ENCODE results near the gene RTP1.

RTP1 gene

GRCh38 chr3:187212196-187212545 is 14.9 kb downstream of the RTP1 start:
- no peak for TF ChIP-seq TAF1 (IDR thresholded peaks at IDR 0.05; ENCODE audit: borderline replicate concordance, insufficient read depth, low read length)
- no peak for TF ChIP-seq POLR2AphosphoS5 (IDR thresholded peaks at IDR 0.05; ENCODE audit: low read depth, low read length)
- TF ChIP-seq SIN3A (IDR thresholded peaks at IDR 0.05; ENCODE audit: borderline replicate concordance, insufficient read depth, low read length) = no peak
- no peak for TF ChIP-seq REST (IDR thresholded peaks at IDR 0.05; ENCODE audit: insufficient read depth in 1 of 2, low read depth in 2 of 2, low read length in 2 of 2)
- TF ChIP-seq FOXP2 (optimal IDR thresholded peaks at IDR 0.05; ENCODE audit: borderline replicate concordance, extremely low read depth, extremely low read length, insufficient read depth) = no peak

GRCh38 chr3:187212705-187213104 is 15.4 kb downstream of the RTP1 start:
- TF ChIP-seq SIN3A (IDR thresholded peaks at IDR 0.05; ENCODE audit: borderline replicate concordance, insufficient read depth, low read length) = no peak
- no peak for TF ChIP-seq FOXP2 (optimal IDR thresholded peaks at IDR 0.05; ENCODE audit: borderline replicate concordance, extremely low read depth, extremely low read length, insufficient read depth)
- TF ChIP-seq POLR2AphosphoS5 (IDR thresholded peaks at IDR 0.05; ENCODE audit: low read depth, low read length) = no peak
- TF ChIP-seq TAF1 (IDR thresholded peaks at IDR 0.05; ENCODE audit: borderline replicate concordance, insufficient read depth, low read length) = no peak
- TF ChIP-seq REST (IDR thresholded peaks at IDR 0.05; ENCODE audit: insufficient read depth in 1 of 2, low read depth in 2 of 2, low read length in 2 of 2) = no peak

GRCh38 chr3:187213616-187214015 is 16.3 kb downstream of the RTP1 start:
- no peak for TF ChIP-seq SIN3A (IDR thresholded peaks at IDR 0.05; ENCODE audit: borderline replicate concordance, insufficient read depth, low read length)
- no peak for TF ChIP-seq REST (IDR thresholded peaks at IDR 0.05; ENCODE audit: insufficient read depth in 1 of 2, low read depth in 2 of 2, low read length in 2 of 2)
- TF ChIP-seq TAF1 (IDR thresholded peaks at IDR 0.05; ENCODE audit: borderline replicate concordance, insufficient read depth, low read length) = no peak
- no peak for TF ChIP-seq FOXP2 (optimal IDR thresholded peaks at IDR 0.05; ENCODE audit: borderline replicate concordance, extremely low read depth, extremely low read length, insufficient read depth)
- TF ChIP-seq POLR2AphosphoS5 (IDR thresholded peaks at IDR 0.05; ENCODE audit: low read depth, low read length) = no peak

GRCh38 chr3:187215460-187215859 is 18.2 kb downstream of the RTP1 start:
- TF ChIP-seq REST (IDR thresholded peaks at IDR 0.05; ENCODE audit: insufficient read depth in 1 of 2, low read depth in 2 of 2, low read length in 2 of 2) = no peak
- no peak for TF ChIP-seq SIN3A (IDR thresholded peaks at IDR 0.05; ENCODE audit: borderline replicate concordance, insufficient read depth, low read length)
- no peak for TF ChIP-seq FOXP2 (optimal IDR thresholded peaks at IDR 0.05; ENCODE audit: borderline replicate concordance, extremely low read depth, extremely low read length, insufficient read depth)
- no peak for TF ChIP-seq POLR2AphosphoS5 (IDR thresholded peaks at IDR 0.05; ENCODE audit: low read depth, low read length)
- TF ChIP-seq TAF1 (IDR thresholded peaks at IDR 0.05; ENCODE audit: borderline replicate concordance, insufficient read depth, low read length) = no peak

GRCh38 chr3:187222801-187223200 is 25.5 kb downstream of the RTP1 start:
- TF ChIP-seq SIN3A (IDR thresholded peaks at IDR 0.05; ENCODE audit: borderline replicate concordance, insufficient read depth, low read length) (no peak), FOXP2 (optimal IDR thresholded peaks at IDR 0.05; ENCODE audit: borderline replicate concordance, extremely low read depth, extremely low read length, insufficient read depth) (no peak), TAF1 (IDR thresholded peaks at IDR 0.05; ENCODE audit: borderline replicate concordance, insufficient read depth, low read length) (no peak), POLR2AphosphoS5 (IDR thresholded peaks at IDR 0.05; ENCODE audit: low read depth, low read length) (no peak), REST (IDR thresholded peaks at IDR 0.05; ENCODE audit: insufficient read depth in 1 of 2, low read depth in 2 of 2, low read length in 2 of 2) (no peak)

All from PFSK-1 (cell line).